Omental fat pad (tissue), 4 donors: ENCODE data around the gene HAAO. TPM values are rescaled to one million over a fixed set of nuclear protein-coding genes. Genes with fewer than 3 reads are reported as not detected.

ENCODE experiments used
- ATAC-seq: fragments of 150-250 bp; one replicate; pipeline ENCODE4 v1.9.1; 2016; ENCODE audit warnings: mild to moderate bottlenecking, moderate library complexity; ENCODE audit not compliant: low FRiP score
- DNase-seq: peaks from one replicate; pipeline ENCODE4 v3.0.0-alpha.2; 2019; ENCODE audit warnings: low spot score
- total RNA-seq, 4 donors: library from RNA; depleted of rRNA; stranded (reverse); fragments of >200 nt; gene quantifications; one replicate each; pipeline ENCODE4 v1.1.0, GENCODE V29; 2016
- TF ChIP-seq, protein P1 (sequence below), 3 donors: fragments of 450-650 bp; IDR thresholded peaks; one replicate each; pipeline ENCODE4 v1.5.1; 2016 to 2017; ENCODE audit warnings: antibody characterized with exemption in 3 of 3, mild to moderate bottlenecking in 3 of 3, moderate library complexity in 2 of 3

HAAO gene
- total RNA-seq, 4 donors from 2014 or later, result 3.0 to 7.2 (median 3.9) TPM

GRCh38 chr2:42813763-42814162, 21.4 kb upstream of the HAAO start:
- DNase-seq, result no peak
- TF ChIP-seq, protein P1, sequence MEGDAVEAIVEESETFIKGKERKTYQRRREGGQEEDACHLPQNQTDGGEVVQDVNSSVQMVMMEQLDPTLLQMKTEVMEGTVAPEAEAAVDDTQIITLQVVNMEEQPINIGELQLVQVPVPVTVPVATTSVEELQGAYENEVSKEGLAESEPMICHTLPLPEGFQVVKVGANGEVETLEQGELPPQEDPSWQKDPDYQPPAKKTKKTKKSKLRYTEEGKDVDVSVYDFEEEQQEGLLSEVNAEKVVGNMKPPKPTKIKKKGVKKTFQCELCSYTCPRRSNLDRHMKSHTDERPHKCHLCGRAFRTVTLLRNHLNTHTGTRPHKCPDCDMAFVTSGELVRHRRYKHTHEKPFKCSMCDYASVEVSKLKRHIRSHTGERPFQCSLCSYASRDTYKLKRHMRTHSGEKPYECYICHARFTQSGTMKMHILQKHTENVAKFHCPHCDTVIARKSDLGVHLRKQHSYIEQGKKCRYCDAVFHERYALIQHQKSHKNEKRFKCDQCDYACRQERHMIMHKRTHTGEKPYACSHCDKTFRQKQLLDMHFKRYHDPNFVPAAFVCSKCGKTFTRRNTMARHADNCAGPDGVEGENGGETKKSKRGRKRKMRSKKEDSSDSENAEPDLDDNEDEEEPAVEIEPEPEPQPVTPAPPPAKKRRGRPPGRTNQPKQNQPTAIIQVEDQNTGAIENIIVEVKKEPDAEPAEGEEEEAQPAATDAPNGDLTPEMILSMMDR (IDR thresholded peaks at IDR 0.05), result no peak
- no peak for ATAC-seq

- TF ChIP-seq, protein P1 (IDR thresholded peaks at IDR 0.05), result no peak
- ATAC-seq (no peak), DNase-seq (no peak)
These were observed 20.6 kb upstream of the HAAO start for GRCh38 chr2:42812899-42813479.

- DNase-seq, result no peak
These were observed 18.8 kb upstream of the HAAO start for GRCh38 chr2:42810971-42811811.

GRCh38 chr2:42810121-42810970, 18.0 kb upstream of the HAAO start:
- peak; percentile 92 for DNase-seq
- TF ChIP-seq, protein P1 (IDR thresholded peaks at IDR 0.05), result no peak
- peak; percentile 93 for ATAC-seq

More at GRCh38 chr2:42810971-42811811, 18.8 kb upstream of the HAAO start:
- peak; percentile 18 for ATAC-seq
- TF ChIP-seq, protein P1 (IDR thresholded peaks at IDR 0.05), result no peak

- DNase-seq (no peak), ATAC-seq (peak; percentile 72)
- TF ChIP-seq, protein P1 (IDR thresholded peaks at IDR 0.05), result peak in 1 of 3 donors; percentile 31
These were observed 17.4 kb upstream of the HAAO start for GRCh38 chr2:42809819-42810120.

GRCh38 chr2:42809131-42809818, 16.9 kb upstream of the HAAO start:
- DNase-seq (no peak), ATAC-seq (no peak)
- TF ChIP-seq, protein P1 (IDR thresholded peaks at IDR 0.05), result no peak
